Stimulated activated CD8-positive, alpha-beta memory T cell treated with anti-CD3 and anti-CD28 coated beads, Interleukin-7, amount 100 ng/mL, for 48 hours (primary cell): ENCODE measurements around the gene POLR2B.
"Not testable (repeated sequence)": the region's sequence is repeated elsewhere in the genome, so short reads cannot be mapped to it uniquely, and the experiment has no call there.

Experiments used
- DNase-seq, 2 donors: peaks; one replicate each; pipeline ENCODE4 v3.0.0-alpha.2; 2020; ENCODE audit warnings: low read depth in 1 of 2; ENCODE audit errors: extremely low read depth in 1 of 2

Gene POLR2B

GRCh38 chr4:57051095-57051494 is 72.4 kb downstream of the POLR2B start:
- DNase-seq: no peak

- DNase-seq: no peak
Observed at GRCh38 chr4:57051524-57051923, 72.8 kb downstream of the POLR2B start.

- no peak for DNase-seq
Observed at GRCh38 chr4:57053508-57053907, 74.8 kb downstream of the POLR2B start.

- no peak for DNase-seq
Observed at GRCh38 chr4:57055886-57056285, 77.2 kb downstream of the POLR2B start.

GRCh38 chr4:57059890-57060716 is 81.4 kb downstream of the POLR2B start:
- no peak for DNase-seq

GRCh38 chr4:57060717-57061067 is 82.0 kb downstream of the POLR2B start:
- DNase-seq: not testable (repeated sequence)

- no peak for DNase-seq
Observed at GRCh38 chr4:57061395-57061794, 82.7 kb downstream of the POLR2B start.

GRCh38 chr4:57063518-57063917 is 84.8 kb downstream of the POLR2B start:
- no peak for DNase-seq

GRCh38 chr4:57064120-57064519 is 85.4 kb downstream of the POLR2B start:
- DNase-seq: no peak

- no peak for DNase-seq
Observed at GRCh38 chr4:57064811-57065711, 86.4 kb downstream of the POLR2B start.

- DNase-seq: no peak
Observed at GRCh38 chr4:57065730-57066482, 87.2 kb downstream of the POLR2B start.

- no peak for DNase-seq
Observed at GRCh38 chr4:57068237-57068981, 89.7 kb downstream of the POLR2B start.

GRCh38 chr4:57070461-57070860 is 91.8 kb downstream of the POLR2B start:
- DNase-seq: no peak

- DNase-seq: no peak
Observed at GRCh38 chr4:57071326-57071725, 92.6 kb downstream of the POLR2B start.

- no peak for DNase-seq
Observed at GRCh38 chr4:57073559-57073958, 94.9 kb downstream of the POLR2B start.

- no peak for DNase-seq
Observed at GRCh38 chr4:57074744-57075143, 96.0 kb downstream of the POLR2B start.

GRCh38 chr4:57075367-57075766 is 96.7 kb downstream of the POLR2B start:
- DNase-seq: no peak

- no peak for DNase-seq
Observed at GRCh38 chr4:57076646-57077045, 98.0 kb downstream of the POLR2B start.

GRCh38 chr4:57077550-57078343 is 99.1 kb downstream of the POLR2B start:
- DNase-seq: no peak
